Measurements from ENCODE around the gene TMEM131.

Gene TMEM131

DNA sequence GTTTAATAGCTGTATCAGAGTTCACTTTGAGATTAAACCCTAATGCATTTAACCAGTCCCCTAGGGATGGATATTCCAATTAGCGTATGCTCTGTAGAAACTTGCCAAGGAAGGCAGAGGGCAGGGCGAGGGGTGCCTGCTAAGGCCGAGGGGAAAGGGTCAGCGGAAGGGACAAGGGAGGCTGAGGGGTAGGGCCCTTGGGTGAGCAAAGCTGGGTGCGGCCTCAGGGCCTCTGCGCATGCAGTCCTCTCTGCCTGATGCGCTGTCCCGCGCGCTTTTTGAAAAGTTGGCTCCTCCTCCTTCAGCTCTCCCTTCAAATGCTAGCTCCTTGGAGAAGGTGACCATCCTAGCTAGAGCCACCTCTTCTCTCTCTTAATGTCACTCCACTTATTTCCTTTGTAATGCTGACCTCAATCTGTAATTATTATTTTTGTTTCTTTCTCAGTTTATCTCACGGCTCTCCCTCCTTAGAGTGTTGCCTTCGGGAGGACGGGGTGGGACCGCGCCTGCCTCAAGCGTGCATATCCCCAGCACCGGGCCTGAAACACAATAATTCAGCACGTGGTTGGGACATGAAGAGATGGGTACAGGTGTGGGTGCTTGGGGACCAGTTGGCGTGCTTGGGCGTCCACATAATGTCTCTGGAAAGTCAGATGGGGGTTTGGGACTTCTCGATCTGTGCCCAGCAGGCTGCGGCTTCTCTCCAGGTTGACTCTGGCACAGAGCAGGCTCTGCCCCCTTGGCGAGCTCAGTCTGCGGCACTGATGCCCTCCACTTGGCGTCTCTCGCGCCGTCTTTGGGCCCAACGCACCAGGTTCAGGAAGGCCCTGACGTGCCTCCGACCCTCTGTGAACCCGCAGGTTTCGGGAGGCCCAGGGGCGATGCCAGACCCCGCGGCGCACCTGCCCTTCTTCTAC lies 272.3 kb downstream of the TMEM131 start:
- no peak for DNase-seq
- H3K4me3 Mint-ChIP-seq: no peak overlapping the region
- H3K27me3 Mint-ChIP-seq: no peaks in the 10 kb centered on the region
- H3K9me3 Mint-ChIP-seq: no peaks in the 10 kb centered on the region
- H3K4me1 Mint-ChIP-seq (ENCODE audit: low read depth): peaks cover 89% of the 10 kb centered on the region
- H3K36me3 Mint-ChIP-seq (ENCODE audit: low read depth): peaks cover 95% of the 10 kb centered on the region
- H3K27ac Mint-ChIP-seq: peak overlapping the region; percentile 52

DNA sequence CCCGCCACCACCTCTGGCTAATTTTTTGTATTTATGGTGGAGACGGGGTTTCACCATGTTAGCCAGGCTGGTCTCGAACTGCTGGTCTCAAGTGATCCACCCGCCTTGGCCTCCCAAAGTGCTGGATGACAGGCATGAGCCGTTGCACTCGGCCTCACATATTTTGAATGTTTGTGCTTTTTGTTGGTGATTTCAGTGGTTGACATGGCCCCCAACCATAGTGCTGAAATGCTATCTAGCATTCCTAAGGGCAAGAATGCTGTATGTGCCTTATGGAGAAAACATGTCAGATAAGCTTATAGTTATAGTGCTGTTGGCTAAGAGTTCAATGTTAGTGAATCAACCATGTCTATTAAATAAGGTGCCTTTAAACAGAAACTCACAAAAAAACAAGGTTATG lies 273.5 kb downstream of the TMEM131 start:
- no peaks in the 10 kb centered on the region for H3K27me3 Mint-ChIP-seq
- H3K27ac Mint-ChIP-seq: peak overlapping the region; percentile 52

DNA sequence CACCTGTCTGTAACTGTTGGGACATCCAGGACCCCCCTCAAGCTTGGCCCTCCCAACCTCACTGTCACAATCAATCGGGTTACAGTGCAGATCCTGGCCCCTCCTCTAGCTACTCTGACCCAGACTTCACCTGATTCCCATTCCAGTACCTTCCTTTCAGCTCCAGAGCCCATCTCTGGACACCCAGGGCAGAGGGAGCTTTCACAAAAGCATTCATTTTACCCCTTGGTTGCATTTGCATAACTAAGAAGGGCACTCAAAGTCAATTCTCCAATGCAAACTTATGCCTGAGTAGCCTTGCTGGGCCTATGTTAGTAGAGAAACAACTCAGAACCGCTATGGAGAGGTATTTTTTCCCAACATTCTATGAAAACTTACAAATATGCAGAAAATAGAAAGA lies 275.0 kb downstream of the TMEM131 start:
- Mint-ChIP-seq H3K4me3 (peak overlapping the region; percentile 39), H3K36me3 (ENCODE audit: low read depth) (peaks cover 95% of the 10 kb centered on the region), H3K27me3 (no peaks in the 10 kb centered on the region), H3K9me3 (no peaks in the 10 kb centered on the region), H3K4me1 (ENCODE audit: low read depth) (peaks cover 88% of the 10 kb centered on the region), H3K27ac (peak overlapping the region; percentile 99)
- no peak for DNase-seq

More for the DNA sequence above, 273.5 kb downstream of the TMEM131 start:
- Mint-ChIP-seq H3K4me3 (no peak overlapping the region), H3K9me3 (no peaks in the 10 kb centered on the region), H3K36me3 (ENCODE audit: low read depth) (peaks cover 95% of the 10 kb centered on the region), H3K4me1 (ENCODE audit: low read depth) (peaks cover 89% of the 10 kb centered on the region)
- no peak for DNase-seq

DNA sequence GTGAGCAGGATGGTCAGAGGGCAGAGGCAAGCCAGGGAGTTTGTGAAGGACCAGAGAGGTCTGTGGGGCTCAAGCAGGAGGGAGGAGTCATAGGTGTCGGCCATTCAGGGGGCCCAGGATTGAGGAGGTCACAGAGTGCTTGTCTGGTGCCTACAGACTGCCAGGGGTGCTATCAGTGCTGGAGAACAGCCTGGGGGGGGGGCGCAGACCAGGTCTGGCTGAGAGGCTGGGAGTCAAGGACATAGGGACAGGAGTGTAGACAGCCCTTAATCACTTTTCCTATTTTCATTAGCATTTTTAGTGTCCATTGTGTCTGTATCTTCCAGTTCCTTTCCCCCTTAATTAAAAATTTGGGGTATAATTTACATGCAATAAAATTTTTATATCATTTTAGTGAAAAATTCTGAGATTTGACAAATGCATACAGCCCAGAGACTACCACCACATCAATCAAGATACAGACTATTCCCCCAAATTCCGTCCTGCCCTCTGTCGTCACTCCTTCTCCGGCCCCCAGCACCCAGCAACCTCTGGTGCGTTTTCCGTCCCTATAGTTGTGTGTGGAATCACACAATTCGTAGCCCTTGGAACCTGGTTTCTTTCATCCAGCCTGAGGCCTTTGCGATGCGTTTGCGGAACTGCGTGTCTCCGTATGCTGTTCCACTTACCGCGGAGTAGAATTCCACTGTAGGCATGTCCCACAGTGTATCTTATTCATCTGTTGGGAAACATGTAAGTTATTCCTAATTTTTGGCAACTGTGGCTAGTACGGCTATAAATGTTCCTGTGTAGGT lies 276.2 kb downstream of the TMEM131 start:
- Mint-ChIP-seq H3K4me1 (ENCODE audit: low read depth) (peaks cover 89% of the 10 kb centered on the region), H3K9me3 (no peaks in the 10 kb centered on the region), H3K27ac (peak overlapping the region; percentile 99), H3K27me3 (no peaks in the 10 kb centered on the region), H3K4me3 (peak overlapping the region; percentile 98), H3K36me3 (ENCODE audit: low read depth) (peaks cover 95% of the 10 kb centered on the region)
- no peak for DNase-seq

DNA sequence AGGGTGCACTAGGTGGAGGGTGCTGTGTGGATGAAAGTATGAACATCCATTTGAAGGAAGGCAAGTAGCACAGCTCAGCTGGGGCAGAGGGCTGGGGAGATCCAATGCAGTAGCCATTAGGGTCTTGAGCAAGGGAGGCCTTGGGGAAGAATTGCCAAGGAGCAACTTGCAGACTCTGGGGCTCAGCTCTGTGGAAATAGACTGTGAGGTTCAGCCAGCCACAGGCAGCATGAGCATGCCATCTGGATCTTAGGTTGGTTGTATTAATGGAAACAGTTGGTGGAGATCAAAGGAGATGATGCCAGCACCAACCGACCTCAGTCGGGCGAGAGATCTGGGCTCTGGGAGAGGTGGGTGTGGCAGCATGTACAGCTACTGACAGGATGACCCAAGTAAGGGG lies 276.8 kb downstream of the TMEM131 start:
- peaks cover 85% of the 10 kb centered on the region for H3K4me1 Mint-ChIP-seq (ENCODE audit: low read depth)

DNA sequence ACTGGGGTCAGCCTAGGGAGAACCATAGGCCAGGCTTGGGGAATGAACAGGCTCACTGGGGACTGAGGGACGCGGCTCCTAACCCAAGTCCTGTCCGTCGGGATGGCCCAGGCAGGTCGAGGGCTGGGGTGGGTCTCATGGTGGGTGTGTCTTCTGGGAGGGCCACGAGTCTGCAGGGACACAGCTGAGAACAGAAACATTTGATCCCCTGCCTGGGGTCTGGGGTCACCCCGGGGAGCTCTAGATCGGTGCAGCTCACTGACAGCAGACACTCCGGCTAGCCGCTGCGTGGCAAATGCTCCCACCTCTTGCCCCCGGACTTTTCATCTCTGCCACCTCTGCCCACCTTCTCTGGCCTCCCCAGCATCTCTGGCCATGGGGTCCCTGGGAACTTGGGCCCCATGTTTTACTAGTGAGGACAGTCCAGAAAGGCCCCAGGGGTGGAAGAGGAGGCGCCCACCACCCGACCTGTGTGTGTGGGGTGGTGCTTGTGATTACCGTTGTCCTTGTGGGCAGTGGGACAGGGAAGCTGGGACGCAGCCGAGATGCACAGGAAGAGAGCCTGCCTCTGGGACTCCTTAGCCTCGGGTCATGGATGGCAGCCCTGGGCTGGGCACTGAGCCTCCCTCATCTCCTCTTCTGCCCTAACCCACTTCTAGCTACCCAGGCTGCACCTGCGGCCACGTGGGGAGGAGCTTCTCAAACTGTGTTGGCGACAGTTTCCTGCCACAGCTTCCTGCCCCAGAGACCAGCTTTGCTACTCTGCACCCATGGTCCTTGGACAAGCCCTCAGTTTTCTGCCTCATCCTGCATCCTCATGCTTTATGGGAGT lies 277.5 kb downstream of the TMEM131 start:
- H3K27me3 Mint-ChIP-seq: no peaks in the 10 kb centered on the region
- peaks cover 83% of the 10 kb centered on the region for H3K4me1 Mint-ChIP-seq (ENCODE audit: low read depth)
- H3K36me3 Mint-ChIP-seq (ENCODE audit: low read depth): peaks cover 95% of the 10 kb centered on the region
- H3K4me3 Mint-ChIP-seq: peak overlapping the region; percentile 98
- H3K27ac Mint-ChIP-seq: peak overlapping the region; percentile 99
- DNase-seq: peak; percentile 78
- H3K9me3 Mint-ChIP-seq: no peaks in the 10 kb centered on the region

More for the DNA sequence above, 276.8 kb downstream of the TMEM131 start:
- no peaks in the 10 kb centered on the region for H3K9me3 Mint-ChIP-seq
- peak overlapping the region; percentile 99 for H3K27ac Mint-ChIP-seq
- no peaks in the 10 kb centered on the region for H3K27me3 Mint-ChIP-seq
- H3K36me3 Mint-ChIP-seq (ENCODE audit: low read depth): peaks cover 95% of the 10 kb centered on the region
- DNase-seq: no peak
- peak overlapping the region; percentile 98 for H3K4me3 Mint-ChIP-seq

DNA sequence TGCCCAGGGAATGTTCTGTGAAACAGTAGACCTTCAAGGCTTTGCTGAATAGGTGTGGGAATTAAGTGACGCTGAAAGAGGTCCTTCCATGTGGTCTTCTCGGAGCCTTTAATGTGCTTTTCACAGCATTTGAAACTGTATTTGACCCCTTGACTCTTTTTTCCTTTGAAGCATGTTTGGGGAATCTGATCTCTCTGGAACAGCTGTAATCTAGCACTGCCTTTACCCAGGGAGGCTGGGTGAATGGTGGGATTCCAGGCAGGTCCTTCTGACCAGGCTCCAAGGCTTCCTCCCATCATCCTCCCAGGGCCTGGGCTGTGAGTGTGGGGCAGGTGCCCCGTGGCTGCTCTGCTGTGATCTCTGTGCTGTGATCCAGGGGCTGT lies 278.1 kb downstream of the TMEM131 start:
- peak overlapping the region; percentile 98 for H3K4me3 Mint-ChIP-seq
- H3K9me3 Mint-ChIP-seq: no peaks in the 10 kb centered on the region
- peaks cover 84% of the 10 kb centered on the region for H3K4me1 Mint-ChIP-seq (ENCODE audit: low read depth)
- H3K36me3 Mint-ChIP-seq (ENCODE audit: low read depth): peaks cover 90% of the 10 kb centered on the region
- DNase-seq: no peak
- H3K27me3 Mint-ChIP-seq: no peaks in the 10 kb centered on the region
- peak overlapping the region; percentile 99 for H3K27ac Mint-ChIP-seq

DNA sequence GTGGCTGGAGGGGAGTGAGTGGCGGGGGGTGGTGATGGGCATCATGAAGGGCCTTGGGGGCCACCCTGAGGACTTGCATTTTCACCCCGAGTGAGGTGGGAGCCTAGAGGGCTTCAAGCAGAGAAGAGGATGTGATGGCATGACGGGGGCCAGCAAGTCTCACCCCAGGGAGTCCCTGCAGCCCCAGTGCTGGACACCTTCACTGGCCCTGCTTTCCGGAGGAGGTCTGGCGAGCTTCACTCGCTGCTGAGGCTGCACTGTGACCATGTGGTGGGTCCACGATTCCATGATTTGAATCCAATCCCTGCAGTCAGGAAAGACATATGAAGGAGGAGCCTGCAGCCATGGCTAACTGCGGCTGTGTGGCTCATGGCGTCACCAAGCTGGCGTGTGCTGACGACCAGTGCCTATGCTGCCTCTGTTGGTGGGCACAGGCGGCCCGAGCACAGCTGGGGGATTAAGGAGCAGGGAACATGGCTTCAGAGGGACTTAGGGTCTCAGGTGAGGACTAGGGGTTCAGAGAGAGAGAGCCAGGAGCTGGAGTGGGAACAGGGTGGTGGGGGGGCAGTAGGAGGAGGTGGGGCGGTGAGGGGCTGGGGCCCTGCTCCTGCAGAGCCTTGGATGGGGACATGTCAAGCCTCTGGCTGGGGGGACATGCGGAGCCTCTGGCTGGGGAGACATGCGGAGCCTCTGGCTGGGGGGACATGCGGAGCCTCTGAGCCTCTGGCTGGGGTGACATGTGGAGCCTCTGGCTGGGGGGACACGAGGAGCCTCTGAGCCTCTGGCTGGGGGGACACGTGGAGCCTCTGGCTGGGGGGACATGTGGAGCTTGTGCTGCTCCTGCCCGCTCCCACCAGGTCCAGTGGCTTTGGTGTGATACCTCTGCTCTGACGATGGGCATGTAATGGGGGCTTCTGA lies 278.8 kb downstream of the TMEM131 start:
- peaks cover 84% of the 10 kb centered on the region for H3K4me1 Mint-ChIP-seq (ENCODE audit: low read depth)
- H3K27me3 Mint-ChIP-seq: no peaks in the 10 kb centered on the region
- H3K4me3 Mint-ChIP-seq: peak overlapping the region; percentile 98
- H3K36me3 Mint-ChIP-seq (ENCODE audit: low read depth): peaks cover 84% of the 10 kb centered on the region
- peak overlapping the region; percentile 99 for H3K27ac Mint-ChIP-seq
- DNase-seq: peak; percentile 51
- H3K9me3 Mint-ChIP-seq: no peaks in the 10 kb centered on the region

DNA sequence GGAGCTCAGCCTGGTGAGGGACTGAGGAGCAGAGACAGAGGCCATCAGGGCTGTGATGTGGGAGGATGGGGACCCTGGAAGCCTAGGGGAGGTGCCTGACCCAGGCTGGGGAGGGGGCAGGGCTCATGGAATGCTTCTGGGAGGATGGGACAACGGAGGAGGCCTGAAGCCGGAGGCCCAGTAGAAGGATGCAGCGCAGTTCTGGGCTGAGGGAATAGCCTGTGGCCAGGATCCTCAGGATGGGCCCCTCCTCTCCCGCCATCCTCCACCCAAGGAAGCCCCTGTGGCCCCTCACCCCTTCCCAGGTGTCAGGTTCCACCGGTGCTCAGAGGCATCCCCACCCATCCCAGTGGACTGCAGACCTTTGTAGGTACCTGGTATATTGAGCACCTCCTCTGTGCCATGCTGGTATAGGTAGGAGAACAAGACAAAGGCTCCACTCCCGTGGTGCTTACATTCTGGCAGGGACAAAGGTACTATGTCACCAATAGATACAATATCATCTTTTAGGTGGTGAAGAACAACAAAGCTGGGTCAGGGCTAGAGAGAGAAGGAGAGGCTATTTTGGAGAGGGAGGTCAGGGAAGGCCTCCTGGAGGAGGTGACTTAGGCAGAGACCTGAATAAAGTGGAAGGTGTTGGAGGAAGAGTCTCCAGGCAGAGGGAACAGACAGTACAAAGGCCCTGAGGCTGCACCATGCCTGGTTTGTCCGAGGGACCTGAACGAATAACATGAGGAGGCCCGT lies 279.6 kb downstream of the TMEM131 start:
- peak overlapping the region; percentile 99 for H3K27ac Mint-ChIP-seq

DNA sequence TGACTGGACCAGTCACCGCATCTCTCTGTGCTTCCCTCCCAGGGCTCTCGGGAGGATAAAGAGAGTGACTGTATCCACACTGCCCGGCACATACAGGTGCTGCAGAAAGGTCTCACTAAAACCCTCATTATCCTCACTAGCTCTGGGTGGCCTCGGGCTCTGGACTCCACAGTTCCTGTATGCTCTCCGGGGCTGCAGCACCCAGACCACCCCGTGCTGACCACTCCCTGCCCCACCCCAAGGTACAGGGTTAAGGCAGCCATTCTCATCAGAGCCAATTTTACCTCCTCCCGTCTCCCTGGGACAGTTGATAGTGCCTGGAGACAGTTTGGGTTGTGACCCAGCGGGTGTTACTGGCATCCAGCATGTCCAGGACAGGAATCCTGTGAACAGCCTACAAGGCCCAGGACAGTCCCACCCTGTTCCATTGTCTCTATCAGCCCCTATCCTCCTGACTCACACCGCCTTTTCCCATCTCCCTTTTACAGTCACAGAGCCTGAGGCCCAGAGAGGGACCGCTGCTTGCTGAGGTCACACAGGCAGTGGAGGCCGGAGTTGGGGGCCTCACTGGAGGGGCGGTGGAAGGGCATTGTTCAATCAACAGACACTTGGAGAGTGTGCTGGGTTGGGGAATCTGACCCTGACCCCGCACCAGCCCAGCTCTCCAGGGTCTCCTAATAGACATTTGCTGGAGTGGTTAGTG lies 280.6 kb downstream of the TMEM131 start:
- H3K4me1 Mint-ChIP-seq (ENCODE audit: low read depth): peaks cover 87% of the 10 kb centered on the region
- H3K4me3 Mint-ChIP-seq: peak overlapping the region; percentile 98
- H3K36me3 Mint-ChIP-seq (ENCODE audit: low read depth): peaks cover 69% of the 10 kb centered on the region
- DNase-seq: peak; percentile 35
- H3K9me3 Mint-ChIP-seq: no peaks in the 10 kb centered on the region
- H3K27ac Mint-ChIP-seq: peak overlapping the region; percentile 99
- no peaks in the 10 kb centered on the region for H3K27me3 Mint-ChIP-seq

More for the DNA sequence above, 279.6 kb downstream of the TMEM131 start:
- peak; percentile 29 for DNase-seq
- H3K36me3 Mint-ChIP-seq (ENCODE audit: low read depth): peaks cover 79% of the 10 kb centered on the region
- H3K27me3 Mint-ChIP-seq: no peaks in the 10 kb centered on the region
- peak overlapping the region; percentile 98 for H3K4me3 Mint-ChIP-seq
- H3K4me1 Mint-ChIP-seq (ENCODE audit: low read depth): peaks cover 89% of the 10 kb centered on the region
- H3K9me3 Mint-ChIP-seq: no peaks in the 10 kb centered on the region

DNA sequence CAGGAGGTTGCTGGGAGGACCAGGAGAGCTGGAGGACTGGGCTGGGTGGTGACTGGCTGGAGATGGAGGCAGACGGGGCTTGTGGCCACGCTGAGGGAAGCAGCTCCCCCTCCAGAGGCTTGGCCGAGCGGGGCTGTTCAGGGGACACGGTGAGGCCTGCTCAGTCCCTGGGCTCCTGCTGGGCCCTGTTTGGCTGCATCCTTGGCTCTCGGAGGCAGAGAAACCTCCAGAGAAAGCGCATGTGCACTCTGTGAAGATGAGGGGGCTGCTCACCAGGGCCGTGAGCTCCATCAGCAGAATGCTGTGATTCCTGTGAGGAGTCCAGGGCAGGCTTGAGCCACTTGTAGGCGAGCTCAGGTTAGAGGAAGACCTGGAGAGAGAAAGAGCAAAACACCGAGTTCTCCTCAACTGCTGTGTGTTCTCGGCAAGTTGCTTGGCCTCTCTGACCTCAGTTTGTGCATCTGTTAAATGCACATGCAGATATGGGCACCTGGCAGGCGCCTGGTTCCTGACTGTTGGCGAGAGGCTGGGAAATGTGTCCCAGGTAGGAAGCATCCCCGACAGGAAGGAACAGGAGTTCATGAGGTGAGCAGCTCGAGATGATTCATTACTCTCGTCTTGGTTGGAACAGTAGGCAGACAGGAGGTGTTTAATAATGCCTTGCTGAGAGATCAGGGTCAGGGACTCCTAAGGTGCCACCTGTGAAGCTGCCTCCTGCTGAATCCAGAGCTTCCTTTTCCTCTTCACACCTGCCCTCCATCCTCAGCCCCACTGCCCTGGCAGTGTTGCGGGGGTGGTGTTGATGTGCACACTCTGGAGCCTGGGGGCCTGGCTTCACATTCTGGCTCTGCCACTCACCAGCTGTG lies 281.4 kb downstream of the TMEM131 start:
- no peaks in the 10 kb centered on the region for H3K9me3 Mint-ChIP-seq
- peaks cover 63% of the 10 kb centered on the region for H3K36me3 Mint-ChIP-seq (ENCODE audit: low read depth)
- H3K27ac Mint-ChIP-seq: peak overlapping the region; percentile 99
- peak; percentile 69 for DNase-seq
- peaks cover 84% of the 10 kb centered on the region for H3K4me1 Mint-ChIP-seq (ENCODE audit: low read depth)
- peak overlapping the region; percentile 98 for H3K4me3 Mint-ChIP-seq
- no peaks in the 10 kb centered on the region for H3K27me3 Mint-ChIP-seq

All from activated T-cell treated with anti-CD3 and anti-CD28 coated beads, Interleukin-2, amount 50 U/mL, for 24 hours (primary cell).